ENCODE measurements around the gene NEDD4L.

NEDD4L gene

DNA sequence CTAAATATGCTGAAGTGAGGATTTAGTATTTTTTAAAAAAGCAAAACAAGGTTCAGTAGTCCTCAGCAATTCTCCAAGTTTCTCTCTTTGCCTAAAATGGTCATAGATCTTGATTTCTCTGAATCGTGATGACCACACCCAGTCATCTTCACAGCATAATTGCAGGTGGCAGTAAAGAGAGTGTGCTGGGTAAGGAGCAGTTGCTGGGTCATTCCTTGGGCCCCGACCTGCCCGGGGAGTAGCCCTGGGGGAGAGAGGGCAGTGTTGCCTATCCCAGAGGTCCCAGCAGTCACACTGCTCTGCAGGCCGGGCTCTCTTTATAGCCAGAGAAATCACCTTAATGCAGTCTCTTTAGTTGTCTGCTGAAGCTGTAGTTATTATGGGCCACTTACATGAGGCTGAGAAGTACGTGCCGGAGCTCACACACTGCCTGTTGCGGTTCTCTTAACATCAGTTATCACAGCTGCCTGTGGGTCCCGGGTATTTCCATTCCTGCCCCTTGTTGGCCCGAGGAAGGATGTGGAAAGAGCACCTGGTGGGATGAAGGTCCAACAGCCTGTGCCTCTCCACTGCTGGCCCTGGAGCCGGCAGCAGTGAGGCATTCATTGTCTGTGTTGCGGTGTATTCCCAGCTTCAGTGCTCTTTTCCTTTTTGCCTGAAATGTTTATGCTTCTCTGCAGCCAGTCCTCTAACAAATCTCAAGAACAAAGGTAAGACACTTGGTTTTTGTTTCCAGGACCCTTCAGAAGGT is 354.8 kb downstream of the NEDD4L start:
- DNase-seq (ENCODE audit: low read depth): no peak

DNA sequence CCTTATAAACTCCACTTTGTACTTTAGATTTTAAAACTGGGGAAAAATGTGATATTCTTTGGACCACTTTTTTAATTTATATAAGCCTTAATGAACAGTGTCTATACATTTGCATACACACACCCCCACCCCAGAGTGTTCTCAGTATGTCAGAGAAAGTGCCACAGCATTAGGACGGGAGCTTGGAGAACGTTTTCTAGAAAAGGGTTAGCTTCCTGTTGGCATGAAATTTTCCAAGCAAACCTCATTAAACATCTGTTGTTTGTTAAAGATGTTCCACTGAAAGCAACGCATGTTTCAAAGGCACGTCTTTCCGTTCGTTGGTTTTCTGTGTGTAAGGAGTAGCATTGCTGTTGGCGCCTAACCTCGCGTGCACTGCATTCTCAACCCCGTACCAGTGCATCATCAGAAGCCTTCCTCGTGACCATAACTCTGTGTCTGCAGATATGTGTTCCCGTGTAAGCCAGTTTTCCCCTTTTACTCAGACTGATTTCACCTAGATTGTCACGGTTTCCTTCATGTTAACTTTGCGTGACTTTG is 356.4 kb downstream of the NEDD4L start:
- DNase-seq (ENCODE audit: low read depth): peak; percentile 67

DNA sequence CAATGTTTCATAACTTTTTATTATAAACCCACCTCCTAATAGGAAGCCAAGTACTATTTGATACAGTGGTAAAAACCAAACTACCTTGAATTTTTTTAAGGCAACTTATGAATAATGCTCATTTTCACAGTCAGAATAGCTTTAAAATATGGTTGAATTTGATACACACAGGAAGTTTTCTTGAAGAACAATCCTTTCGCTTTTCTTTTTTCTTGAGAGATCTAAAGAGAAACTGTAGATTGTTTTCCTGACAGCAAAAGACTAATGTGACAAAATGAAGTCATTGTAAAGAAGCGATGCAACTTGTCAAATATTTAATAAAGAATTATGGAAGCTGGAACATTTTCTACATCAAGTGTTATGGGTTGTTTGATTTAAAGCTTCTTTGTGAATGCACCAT is 357.2 kb downstream of the NEDD4L start:
- no peak for DNase-seq (ENCODE audit: low read depth)

DNA sequence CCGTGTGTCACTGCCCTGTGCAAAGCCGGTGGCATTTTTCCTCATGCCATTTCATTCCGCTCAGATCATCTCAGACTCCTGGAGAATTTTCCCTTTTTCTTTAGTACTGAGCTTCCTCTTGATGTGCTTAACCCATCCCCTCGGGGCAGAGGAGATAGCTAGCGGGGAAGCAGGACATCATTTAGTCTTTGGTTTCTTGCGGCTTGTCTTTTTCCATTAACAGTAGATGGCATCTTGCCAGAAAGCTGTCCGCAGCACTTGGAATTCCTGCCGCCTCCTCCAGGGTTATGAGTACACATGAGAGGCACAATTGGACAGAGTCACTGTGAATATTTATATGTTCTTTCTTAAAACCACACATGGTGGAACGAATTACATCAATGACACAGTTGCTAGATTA is 358.2 kb downstream of the NEDD4L start:
- DNase-seq (ENCODE audit: low read depth): peak; percentile 67

DNA sequence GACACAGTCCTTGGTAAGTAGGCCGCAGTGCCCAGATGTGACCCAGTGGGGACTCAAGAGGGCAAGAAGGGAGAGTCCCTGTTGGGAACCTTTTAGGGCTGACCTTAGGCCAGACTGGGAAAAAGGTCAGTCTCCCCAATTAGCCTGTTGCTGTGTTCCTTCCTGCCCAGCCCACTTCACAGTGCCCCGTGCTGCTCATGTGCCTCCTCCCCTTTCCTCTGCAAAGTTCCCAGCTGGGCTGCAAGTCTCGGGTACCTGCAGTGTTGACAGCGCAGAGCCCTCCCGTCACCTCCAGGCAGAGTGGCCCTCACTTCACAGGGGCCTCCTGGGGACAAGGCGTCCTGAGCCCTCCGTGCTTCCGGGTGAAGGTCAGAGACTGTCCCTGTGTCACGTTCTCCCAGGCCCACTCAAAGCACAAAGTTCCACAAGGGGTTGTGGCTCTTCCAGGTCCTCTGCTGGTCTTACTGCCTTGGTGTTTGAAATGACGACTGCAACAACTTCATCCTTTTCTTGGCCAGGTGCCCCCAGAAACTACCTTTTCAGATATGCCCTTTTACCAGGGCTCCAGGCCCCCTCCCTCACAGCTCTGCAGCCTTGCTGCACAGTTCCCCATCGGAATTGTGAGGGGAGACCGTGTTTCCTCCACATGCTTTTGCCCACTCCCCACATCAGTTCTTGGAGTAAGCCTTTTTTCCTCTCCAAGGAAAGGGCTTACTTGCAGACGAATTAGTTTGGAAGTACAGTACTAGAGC is 359.1 kb downstream of the NEDD4L start:
- no peak for DNase-seq (ENCODE audit: low read depth)

DNA sequence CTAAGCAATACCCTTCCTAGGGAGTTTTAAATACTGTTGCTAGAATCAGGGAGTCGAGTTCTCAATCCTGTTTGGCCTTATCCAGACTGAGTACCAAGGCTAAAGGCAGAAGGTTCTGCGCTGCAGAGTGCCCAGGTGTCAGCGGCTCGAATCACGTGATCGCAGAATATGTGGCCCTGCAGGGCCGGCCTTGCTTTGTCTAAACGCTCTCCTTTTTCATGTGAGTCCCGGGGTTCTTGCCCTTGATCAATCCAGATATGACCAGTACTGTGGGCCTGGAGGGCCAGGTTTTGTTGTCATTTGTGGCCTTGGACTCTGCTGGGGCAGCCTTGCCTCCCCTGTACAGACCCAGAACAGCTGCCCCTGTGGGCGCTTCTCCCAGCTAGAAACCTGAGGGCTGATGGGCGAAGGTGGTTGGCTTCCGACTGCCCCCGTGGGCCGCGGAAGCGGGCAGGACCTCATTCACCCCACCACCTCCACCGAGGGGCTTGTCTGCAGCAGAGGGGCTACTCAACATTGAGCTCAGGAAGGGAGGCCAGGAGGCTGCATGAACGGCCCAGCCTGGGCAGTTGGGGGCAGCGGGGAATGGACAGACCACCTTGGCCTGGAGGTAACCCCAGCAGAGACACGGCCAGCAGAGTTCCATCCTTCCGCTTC is 359.9 kb downstream of the NEDD4L start:
- DNase-seq (ENCODE audit: low read depth): no peak

DNA sequence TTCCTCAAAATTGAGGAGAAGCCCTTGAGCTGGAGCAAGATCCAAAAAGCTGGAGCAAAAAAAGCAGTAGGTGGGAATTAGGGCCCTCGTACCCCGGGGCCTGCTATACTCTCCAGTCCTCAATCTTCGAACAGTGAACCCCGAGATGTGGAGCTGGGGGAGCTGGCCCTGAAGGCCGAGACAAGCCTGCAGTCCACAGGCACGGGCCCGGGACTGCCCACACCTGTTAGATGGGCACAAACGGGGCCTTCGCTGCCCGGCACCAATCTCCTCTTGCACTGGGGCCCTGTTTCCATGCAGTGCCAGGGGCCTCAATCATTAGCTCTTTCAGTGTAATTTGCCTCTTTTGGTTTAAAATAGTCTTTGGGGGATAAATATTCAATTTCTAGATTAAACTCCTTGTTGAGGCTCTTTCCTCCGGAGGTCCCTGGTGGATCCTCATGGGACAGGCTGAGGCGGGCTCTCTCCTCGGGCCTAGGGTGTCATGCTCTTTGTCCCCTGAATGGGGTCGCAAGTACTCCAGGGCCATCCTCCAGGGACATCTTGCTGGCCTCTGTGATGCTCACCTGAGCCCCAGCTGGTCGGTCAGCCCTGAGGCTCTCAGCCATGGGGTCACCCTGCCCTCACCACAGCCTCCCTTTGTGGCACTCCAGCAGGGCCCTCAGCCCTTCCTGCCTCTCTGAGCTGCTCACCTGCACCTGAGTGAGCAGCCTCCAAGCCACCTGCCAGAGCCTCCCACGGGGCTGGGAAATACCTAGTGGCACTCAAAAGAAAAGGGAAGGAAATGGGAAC is 361.3 kb downstream of the NEDD4L start:
- DNase-seq (ENCODE audit: low read depth): no peak

DNA sequence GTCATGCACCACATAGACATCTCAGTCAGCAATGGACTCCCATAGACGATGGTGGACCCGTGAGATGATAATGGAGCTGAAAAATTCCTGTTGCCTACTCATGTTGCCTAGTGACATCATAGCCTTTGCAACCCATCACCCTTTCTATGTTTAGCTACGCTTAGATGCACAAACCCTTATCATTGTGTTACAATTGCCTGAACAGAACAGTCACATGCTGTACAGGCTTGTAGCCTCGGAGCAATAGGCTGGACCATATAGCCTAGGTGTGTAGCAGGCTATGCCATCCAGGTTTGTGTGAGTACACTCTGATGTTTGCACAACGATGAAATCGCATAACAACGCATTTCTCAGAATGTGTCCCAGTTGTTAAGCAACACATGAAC is 363.2 kb downstream of the NEDD4L start:
- no peak for DNase-seq (ENCODE audit: low read depth)

DNA sequence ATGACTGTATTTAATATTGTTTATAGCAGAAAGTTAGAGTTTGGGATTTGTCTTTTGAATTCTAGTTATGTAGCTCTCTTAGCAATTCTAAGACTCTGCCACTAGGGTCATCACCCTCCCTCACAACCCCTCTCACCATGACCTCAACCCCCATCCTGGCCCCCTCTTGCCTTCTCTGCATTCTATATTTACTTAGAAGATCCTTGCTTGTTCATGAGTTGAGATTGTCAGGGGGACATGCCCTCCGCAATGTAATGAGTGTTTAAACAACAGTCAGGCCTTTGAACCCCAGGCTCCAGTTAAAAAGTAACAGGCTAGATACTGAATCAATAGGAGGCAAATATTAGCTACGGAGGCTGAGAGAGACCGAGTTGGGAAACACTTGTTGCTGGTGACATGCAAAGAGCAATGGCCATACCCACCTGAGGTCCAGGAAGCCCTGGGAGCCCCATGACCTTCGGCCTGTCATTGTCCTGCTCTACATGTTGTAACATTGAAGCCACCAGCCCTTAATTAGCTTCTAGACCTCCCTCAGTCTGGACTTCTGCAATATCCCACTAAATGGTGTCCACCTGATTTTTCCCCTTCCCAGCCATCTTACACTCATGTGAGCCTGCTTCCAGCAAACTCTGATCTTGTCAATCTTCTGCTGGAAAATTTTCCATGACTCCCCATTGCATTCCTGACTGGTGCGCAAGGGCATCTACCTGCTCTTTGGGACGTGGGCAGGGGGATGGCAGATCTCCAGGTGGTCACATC is 363.8 kb downstream of the NEDD4L start:
- DNase-seq (ENCODE audit: low read depth): no peak

DNA sequence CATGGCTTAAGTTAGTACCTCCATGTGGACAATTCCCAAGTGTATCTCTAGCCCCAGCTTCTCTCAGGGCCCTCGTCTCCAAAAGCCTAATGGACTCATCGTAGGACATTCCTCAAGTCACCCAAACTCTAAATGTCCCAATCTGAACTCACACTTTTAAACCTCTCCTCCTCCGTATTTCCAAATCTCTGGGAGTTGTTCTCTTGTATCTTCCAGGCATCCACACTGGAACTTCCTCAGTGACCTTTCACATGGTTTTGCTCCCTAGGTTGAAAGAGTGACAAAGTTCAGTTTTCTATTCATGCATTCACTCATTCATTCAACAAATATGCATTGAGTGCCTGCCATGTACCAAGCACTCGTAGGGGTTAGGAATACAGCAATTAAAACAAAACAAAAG is 364.6 kb downstream of the NEDD4L start:
- no peak for DNase-seq (ENCODE audit: low read depth)

DNA sequence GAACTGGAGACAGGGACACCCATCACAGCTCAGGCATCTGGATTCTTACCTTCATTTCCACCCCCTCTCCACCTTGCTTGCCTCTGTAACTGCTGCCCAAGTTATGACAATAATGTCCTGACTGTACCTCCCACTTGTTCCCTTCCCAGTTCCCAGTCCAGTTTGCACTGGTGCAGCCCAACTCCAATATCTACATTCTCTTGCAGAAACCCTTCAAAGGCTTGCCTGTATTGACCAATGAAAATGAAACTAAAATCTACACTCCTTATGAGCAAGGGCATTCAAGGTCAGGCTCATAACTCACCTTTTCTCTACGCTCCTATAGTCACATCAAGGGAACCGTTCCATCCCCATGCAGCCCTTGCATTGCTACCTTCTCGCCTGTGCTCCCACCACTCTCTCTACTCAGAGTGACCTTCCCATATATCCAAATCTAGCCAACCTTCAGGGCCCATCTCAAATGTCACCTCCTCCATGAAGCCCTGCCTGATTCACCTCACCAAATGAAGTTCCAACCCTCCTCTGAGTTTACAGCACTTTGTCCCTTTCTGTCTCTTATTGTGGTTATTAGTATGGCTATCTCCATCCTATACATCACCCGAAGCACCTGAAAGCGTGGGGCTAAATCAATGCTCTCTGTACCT is 365.9 kb downstream of the NEDD4L start:
- DNase-seq (ENCODE audit: low read depth): no peak

DNA sequence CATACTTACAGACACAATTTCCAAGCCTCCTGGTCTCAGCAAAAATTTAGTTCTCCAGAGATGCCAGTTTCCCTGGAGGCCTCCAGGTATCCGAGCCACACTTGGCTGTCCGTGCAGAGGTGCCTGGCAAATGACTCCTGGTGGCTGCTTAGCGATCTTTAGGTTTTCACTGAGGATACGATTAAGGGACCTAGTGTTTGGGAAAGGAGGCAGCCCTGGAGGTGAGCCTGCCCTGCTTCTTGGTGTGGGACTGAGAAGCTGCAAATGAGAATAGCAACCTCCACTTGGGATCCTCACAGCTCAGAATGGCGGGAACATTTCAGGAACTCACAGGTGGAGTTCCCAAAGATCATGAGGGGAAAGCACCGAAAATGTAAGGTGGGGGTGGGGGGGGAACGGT is 367.3 kb downstream of the NEDD4L start:
- no peak for DNase-seq (ENCODE audit: low read depth)

DNA sequence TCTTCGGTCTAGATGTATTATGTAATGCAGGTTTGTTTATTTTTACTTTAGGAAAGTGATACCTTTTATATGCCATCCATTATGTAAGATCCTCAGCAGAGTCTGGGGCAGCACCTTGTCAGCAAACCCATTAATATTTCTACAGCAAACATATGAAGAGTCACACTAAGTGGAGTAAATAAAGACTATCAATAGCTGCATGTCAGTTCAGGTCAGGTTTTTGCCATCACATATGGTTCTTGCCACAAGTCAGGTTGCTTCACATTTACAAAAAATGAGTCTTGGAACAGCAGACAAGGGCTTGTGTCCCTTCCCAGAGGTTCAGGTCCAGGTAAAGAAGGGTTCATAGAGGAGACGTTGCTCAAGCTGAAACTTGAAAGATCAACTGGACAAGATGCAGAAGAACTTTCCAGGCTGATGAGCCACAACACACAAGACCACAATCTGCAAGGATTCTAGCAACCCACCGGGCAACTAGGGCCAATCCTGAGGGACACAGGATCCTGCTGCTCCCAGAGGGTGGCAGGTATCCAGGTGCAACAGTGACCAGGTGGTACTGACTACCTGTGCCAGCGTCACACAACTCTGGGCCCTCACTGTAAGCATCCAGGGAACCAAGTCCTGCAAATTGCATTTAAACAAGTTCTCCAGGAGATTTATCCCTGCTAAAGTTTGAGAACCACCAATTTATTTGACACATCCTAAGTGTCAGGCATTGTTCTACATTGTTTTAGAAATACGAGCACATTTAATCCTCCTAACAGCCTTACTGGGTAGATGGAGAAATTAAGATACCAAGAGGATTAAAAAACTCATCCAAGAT is 369.0 kb downstream of the NEDD4L start:
- no peak for DNase-seq (ENCODE audit: low read depth)

DNA sequence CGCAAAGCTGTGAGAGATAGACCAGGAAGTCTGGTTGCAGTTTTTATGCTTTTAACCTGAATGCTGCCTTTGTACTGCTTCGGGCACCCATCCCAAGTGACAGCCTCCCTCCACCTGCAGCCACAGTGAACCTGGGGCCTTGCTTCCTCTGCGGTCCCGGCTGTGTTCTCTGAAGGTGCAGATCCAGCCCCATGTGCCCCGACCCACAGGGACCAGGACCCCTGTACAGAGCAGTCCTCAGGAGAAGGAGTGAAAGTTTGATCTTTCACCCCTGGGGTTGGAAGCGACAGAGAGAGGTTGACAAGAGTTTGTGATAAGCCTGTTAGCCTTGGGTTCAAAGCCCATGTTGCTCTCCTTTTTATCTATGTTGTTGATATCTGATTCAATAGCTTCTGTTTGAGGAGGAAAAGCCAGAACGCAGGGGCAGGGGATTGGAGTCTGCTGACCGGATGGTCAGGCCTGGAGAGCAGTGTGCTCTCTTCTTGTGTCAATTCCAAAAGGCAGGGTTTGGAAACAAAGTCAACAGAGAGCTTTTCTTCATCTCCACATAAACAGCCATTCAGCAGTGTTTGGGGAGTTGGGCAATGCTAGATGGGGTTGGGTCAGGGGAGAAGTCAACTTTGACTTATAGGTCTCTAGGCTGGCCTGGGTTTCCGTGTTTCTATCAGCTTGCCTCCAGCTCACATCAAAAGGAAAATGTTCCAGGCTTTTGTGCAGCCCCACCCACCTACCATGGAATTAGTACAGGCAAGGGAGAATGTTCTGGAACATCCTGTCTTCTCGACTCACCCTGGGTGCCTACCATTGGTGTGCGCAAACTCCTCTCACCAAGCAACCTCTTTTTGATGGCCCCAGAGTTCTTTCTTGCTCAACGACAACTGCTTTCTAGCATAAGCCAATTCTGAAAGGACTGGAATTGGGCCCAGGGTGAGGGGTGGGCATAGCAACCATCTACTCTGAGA is 369.9 kb downstream of the NEDD4L start:
- no peak for DNase-seq (ENCODE audit: low read depth)

DNA sequence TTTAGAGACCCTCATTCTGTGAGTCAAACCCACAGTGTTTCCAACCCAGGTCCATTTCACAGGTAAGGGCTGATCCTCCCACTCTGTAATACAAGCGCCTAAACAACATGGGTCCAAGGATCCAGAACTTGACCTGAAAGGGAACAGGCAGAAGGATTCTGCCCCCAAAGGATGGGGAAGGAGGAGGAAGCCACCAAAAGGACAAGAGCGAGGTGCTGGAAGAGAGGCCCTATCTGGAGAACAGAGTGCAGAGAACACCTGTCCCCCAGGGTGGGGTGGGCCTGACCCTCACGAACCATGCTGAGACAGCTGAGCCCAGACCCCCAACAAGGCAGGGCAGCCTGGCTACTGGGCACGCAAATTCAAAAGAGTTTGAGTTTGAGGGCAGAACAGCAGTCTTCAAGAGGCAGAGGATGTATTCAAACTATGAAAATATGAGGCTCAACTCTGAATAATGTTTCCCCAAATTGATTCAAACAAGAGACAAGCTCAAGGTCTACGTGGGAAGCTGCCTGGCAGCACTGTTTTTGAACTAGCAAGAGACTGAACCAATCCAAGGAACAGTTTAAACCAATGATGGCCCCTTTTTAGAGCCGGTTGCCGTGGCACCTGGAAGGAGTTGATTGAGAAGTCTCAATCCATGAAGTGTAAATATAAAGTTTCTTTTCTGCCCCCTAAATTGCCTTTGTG is 372.1 kb downstream of the NEDD4L start:
- no peak for DNase-seq (ENCODE audit: low read depth)

DNA sequence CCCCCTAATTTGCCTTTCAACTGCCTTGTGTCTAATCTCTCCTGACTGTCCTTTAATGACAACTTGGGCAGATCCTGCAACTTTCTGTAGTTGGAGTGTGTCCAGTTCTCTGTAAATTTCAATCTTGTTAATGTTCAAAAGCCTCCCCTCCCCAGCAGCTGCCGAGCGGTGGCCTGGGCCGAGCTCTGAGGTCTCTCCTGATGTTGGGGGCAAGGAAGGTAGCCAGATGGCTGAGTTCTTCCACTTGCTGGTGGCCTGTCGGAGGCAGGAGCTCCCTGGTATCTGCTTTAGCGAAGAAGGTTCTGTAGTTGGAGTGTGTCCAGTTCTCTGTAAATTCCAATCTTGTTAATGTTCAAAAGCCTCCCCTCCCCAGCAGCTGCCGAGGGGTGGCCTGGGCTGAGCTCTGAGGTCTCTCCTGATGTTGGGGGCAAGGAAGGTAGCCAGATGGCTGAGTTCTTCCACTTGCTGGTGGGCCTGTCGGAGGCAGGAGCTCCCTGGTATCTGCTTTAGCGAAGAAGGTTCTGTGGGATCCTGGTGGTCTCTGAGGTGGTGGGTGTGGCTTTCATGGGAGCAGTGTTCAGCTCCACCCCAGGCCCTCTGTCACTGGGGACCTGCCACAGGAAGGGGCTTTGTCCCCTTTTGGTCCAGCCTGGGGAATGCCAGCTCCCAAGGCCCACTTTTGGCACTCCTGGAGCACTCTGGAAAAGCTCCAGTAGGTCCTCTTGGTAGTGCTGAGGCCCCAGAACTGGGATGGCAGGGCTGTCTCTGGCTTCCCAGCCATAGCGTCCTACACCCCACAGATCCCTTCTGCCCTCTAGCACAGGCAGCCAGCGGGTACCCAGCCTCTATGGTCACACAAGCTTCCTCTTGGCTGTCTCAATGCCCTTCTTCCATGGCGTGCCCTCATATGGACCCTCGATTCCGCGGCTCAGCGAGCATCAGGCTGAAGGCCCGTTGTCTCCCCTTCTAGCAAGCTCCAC is 373.0 kb downstream of the NEDD4L start:
- peak; percentile 77 for DNase-seq (ENCODE audit: low read depth)

DNA sequence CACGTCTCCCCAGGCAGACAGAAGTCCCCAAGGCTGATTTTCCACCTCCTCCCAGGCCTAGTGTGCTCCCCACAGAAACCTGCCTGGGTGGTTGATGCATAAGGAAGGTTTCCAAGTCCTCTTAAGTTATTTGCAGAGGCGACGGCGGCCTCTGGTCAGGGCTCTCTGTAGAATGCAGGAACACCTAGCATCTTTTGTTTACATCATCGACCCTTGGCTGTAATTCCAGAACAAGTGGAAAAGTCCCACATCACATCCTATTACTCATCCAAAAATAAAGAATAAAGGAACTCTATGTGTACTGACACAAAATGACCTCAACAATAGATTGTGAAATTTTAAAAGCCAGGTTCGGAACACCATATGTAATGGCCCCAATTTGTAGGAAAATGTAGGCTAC is 373.7 kb downstream of the NEDD4L start:
- peak; percentile 82 for DNase-seq (ENCODE audit: low read depth)

Measured in iris pigment epithelial cell (primary cell).